Renal cortical epithelial cell (primary cell): ENCODE measurements around the gene COL1A1. TPM values are rescaled to one million over a fixed set of nuclear protein-coding genes. Genes with fewer than 3 reads are reported as not detected.
A peak's percentile ranks its signal among the peaks of the same experiment; 100 is the strongest.

ENCODE experiments used
- DNase-seq: peaks from one replicate; pipeline ENCODE4 v3.0.0-alpha.2; 2011; ENCODE audit warnings: low read depth
- total RNA-seq: library from RNA; depleted of rRNA; stranded (reverse); fragments of >200 nt; gene quantifications from 2 replicates; pipeline ENCODE4 v1.2.3, GENCODE V29; 2014

COL1A1 gene
- total RNA-seq, 1 donor from 2014 or later = 141 TPM

DNA sequence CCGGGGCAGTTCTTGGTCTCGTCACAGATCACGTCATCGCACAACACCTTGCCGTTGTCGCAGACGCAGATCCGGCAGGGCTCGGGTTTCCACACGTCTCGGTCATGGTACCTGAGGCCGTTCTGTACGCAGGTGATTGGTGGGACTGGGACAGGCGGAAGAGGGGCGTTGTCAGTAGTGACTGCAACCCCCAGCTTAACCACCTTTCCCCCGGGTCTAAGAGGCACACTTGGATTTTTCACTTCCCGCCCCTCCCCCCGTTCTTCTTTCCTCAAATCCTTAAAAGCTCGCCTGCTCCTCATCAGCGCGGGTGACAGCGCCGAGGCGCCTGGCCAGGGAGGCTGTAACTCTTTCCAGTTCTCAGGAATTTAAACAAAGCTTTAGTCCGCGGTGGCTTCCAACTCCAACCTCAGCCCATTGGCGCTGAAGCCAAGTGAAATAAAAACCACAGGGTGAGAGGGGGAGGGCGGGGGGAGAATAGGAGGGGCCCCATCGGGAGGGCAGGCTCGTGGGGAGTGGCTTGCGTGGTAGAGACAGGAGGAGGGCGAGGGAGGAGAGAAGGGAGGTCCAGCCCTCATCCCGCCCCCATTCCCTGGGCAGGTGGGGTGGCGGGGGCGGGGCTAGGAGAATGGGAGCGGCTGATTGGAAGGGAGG is 1.5 kb downstream of the COL1A1 start:
- DNase-seq = peak; percentile 89

DNA sequence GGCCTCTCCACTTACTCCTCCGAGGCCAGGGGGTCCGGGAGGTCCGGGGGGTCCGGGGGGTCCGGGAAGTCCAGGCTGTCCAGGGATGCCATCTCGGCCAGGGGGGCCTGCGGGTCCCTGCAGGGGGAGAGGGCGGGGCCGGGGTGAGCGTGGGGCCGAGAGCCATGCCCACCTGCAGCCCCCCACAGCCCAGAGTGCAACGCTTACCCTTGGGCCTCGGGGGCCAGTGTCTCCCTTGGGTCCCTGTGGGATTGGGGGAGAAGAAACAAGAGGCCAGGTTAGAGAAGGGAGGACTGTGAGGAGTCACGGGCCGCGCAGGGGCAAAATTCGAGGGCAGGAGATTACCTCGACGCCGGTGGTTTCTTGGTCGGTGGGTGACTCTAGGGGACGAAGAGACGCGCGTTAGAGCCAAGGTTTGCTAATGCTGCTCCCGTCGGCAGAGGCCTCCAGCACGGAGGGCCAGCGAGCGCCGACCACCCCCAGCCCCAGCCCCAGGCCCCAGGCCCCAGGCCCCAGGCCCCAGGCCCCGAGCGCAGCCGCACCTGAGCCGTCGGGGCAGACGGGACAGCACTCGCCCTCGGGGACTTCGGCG is 2.1 kb downstream of the COL1A1 start:
- DNase-seq = no peak

DNA sequence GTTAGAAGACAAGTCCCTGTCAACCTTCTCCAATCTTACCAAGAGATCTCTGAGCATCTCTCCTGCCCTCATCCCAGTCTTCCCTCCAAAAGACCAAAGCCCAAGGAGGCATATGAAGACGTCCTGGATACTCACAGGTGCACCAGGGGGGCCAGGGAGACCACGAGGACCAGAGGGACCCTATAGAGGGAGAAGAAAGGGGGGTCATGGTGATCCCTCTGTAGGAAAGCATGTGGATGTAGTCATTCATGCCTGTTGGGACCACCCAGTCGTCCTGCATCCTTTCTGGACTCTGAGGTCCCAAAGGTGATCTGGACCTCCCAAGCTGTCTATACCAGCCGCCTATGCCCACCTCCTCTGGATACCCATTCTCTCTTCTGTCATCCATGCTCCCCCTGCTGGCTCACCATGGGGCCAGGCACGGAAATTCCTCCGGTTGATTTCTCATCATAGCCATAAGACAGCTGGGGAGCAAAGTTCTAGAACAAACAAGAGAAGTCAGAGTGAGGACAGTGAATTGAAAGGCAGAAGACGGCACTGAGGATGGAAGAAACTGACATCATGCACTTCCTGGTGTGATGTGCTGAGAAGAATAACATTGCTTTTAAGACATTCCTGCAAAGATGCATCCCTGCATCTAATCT is 3.3 kb downstream of the COL1A1 start:
- DNase-seq = peak; percentile 56

DNA sequence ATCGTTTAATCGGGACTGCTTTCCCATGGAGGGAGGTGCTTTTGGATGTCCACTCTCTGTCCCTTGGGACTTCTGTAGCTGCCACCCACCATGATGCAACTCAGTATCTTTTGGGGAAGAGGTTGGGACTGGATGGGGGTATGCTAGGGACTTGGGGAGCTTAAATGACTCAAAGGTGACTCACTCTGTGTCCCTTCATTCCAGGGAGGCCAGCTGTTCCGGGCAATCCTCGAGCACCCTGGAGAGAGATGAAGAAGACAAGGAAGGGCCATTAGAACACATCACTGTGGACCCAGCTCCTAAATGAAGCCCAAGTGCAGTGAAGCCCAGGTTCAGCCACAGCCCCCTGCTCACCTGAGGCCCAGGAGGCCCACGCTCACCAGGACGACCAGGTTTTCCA is 4.6 kb downstream of the COL1A1 start:
- DNase-seq = no peak

DNA sequence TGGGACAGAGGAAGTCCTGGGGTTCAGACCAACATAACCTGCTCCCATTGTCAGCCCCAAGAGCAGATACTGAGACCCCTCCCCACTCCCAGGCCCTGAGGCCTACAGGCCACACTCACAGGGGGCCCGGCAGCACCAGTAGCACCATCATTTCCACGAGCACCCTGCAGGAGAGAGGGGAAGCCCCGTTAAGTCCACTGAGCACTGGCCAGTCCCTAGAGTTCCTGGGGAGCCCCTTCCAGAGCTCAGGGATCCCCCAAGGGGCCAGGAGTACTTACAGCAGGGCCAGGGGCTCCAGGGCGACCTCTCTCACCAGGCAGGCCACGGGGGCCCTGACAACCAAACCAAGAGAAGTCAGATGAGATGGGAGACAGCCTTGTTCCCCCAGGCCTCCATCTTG is 5.4 kb downstream of the COL1A1 start:
- DNase-seq = no peak

DNA sequence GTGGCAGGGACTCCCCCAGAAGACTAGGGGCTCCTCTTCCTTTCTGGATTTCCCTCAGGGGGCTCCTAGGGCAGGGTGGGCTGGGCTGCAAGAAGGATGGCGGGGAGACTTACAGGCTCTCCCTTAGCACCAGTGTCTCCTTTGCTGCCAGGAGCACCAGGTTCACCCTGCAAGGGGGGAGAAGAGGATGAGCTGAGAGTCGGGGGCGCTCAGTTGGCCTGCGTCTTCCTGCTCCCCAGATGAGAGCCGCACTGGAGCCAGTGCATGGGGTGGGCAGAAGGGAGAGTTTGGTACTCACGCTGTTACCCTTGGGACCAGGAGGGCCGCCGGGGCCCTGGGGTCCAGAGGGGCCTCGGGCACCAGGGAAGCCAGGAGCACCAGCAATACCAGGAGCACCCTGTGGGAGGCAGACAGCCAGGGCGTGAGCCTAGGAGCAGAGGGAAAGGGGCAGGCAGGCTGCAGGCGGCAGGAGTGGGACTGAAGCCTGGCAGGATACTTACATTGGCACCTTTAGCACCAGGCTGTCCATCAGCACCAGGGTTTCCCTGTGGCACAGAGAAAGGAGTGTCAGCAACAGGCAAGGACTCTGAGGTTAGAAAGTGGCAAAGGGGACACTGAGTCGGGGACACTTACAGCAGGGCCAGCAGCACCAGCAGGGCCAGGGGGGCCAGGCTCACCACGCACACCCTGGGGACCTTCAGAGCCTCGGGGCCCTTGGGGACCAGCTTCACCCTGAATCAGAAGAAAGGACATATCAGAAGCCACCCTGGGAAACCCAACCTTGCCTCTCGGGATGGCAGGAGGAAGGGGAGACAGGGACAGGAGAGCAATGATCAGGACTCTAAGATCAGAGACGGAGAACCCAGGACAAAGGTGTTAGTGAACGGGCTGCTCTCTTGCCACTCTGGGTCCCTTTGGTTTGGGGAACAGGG is 6.2 kb downstream of the COL1A1 start:
- DNase-seq = no peak

DNA sequence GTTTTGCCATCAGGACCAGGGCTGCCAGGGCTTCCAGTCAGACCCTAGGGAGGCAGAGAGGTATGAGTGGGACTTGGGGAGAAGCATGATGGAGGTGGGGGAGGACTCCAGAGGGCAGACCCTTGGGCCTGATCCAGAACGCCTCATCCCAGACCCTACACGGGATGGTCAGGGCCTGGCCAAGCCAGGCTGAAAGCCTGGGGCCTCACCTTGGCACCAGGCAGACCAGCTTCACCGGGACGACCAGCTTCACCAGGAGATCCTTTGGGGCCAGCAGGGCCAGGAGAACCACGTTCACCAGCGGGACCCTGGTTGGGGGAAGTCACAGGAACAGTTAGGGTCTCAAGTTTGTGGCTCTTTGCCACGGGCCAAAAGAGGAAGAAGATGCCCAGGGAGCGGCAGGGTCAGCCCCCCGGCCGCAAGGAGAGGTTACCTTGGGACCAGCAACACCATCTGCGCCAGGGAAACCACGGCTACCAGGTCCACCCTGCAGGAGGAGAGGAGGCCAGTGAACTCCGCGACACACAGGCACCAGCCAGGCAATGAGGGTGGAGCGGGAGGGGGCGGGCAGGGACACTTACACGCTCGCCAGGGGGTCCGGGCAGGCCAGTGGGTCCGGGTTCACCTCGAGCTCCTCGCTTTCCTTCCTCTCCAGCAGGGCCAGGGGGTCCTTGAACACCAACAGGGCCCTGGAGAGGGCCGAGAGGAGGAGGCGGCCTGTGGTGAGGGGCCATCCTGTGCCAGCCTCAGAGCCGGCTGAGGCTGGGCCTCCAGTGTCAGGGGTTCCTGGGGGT is 7.1 kb downstream of the COL1A1 start:
- no peak for DNase-seq

DNA sequence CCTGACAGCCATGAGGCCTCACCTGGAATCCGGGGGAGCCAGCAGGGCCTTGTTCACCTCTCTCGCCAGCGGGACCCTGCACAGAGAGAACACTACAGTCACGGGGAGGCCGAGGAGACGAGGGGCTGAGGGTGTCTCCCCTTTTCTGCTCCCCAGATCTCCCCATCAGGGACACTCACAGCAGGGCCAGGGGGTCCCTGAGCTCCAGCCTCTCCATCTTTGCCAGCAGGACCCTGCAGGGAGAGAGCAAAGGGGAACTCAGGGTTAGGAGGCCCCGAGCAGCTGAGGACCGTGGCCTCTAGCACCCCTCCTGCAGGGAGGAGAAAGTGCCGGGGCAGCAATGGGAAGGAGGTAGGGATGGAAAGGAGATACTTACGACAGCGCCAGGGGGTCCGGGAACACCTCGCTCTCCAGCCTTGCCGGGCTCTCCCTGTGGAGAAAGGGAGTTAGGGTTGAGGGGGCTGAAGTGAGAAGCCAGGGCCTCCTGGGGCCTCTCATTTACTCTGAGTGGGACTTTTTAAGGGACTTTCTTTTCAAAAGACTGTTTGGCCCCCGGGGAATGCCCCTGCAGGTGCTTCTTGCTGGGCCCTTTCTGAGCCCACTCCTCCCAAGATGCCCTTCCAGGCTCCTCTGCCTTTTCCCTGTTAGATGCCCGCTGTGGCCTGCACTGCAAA is 8.7 kb downstream of the COL1A1 start:
- DNase-seq = no peak

DNA sequence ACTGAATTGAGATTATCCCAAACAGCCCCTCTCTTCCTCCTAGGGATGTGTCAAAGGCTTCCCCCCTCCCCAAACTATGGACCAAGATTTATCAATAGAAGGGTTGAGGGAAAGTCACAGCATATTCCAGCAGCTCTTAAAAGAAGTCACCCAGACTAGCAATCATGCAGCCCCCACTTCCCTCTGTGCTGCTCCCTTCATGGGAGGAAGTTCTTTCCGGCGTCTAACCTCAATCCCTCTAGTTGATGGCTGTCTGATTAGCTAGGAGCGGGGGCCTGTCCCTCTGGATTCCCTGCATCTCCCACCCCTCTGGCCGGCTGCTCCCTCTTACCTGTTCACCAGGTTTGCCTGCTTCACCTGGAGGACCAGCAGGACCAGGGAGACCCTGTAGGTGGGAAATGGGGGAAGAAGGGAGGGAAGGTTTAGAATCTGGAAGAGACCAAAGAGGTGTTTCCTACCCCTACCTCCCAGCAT is 9.2 kb downstream of the COL1A1 start:
- no peak for DNase-seq

DNA sequence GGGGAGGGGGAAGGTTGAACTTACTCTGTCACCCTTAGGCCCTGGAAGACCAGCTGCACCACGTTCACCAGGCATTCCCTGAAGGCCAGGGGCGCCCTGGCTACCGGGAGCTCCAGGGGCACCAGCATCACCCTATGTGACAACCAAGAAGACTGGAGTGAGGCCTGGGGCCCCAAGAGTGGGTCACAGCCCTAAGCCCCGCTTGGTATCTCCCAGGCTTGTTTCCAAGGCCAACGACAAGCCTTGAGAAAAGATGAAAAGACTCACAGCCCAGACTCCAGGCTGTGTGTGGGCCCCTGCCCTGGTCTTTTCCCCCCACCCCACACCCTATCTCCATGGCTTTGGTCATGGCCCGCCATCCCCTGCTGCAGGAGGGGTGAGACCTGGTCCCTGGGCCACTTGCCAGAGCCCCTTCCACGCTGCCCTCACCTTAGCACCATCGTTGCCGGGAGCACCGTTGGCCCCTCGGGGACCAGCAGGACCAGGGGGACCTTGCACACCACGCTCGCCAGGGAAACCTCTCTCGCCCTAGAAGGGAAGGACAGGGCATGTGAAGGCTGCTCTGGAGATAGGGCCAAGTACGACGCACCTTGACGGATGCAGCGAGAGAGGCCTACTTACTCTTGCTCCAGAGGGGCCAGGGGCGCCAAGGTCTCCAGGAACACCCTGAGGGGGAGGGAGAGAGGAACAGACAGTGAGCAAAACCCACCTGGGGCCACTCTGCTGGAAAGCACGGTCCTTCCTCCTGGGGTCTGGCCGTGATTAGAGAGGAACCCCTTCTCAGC is 9.9 kb downstream of the COL1A1 start:
- DNase-seq = no peak

DNA sequence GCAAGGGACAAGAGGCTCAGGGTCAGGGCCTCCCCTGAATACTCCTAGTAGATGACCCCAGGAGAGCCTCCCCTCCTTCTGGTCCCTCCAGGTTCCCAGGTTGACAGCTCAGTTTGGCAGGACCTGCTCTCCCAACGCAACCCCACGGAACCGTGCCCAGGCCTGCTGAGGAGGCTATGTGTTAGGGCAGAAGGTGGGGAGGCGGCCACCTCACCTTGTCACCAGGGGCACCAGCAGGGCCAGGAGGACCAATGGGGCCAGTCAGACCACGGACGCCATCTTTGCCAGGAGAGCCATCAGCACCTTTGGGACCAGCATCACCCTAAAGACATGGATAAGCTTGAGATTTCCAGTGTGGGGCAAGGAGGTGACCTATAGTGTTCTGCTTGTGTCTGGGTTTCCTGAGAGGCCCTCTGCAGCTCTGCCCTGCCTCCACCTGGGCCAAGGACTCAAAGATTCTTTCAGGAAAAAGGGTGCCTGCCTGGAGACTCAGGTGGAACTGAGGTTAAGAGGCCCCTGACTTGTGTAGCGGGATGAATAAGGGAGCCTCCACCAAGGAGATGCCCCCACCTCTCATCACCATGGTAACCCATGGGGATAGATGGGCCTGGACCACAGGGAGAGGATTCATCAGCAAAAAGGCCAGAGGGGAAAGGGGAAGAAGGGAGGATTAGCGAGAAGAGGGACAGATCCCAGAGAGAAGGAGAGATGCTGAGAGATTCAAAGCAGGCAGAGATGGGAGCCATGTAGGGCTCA is 10.7 kb downstream of the COL1A1 start:
- DNase-seq = no peak

DNA sequence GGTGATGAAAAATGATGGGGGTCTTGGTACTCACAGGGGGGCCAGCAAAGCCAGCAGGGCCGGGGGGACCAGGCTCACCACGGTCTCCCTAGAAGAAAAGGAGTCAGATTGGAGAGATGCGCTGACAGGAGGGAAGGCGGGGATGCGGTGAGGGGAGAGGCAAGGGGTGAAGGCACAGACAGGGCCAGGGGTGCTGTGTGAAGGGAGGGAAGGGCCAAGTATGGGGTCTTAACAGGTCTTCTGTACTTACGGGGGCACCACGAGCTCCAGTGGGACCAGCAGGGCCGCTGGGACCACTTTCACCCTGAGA is 11.2 kb downstream of the COL1A1 start:
- DNase-seq = no peak

DNA sequence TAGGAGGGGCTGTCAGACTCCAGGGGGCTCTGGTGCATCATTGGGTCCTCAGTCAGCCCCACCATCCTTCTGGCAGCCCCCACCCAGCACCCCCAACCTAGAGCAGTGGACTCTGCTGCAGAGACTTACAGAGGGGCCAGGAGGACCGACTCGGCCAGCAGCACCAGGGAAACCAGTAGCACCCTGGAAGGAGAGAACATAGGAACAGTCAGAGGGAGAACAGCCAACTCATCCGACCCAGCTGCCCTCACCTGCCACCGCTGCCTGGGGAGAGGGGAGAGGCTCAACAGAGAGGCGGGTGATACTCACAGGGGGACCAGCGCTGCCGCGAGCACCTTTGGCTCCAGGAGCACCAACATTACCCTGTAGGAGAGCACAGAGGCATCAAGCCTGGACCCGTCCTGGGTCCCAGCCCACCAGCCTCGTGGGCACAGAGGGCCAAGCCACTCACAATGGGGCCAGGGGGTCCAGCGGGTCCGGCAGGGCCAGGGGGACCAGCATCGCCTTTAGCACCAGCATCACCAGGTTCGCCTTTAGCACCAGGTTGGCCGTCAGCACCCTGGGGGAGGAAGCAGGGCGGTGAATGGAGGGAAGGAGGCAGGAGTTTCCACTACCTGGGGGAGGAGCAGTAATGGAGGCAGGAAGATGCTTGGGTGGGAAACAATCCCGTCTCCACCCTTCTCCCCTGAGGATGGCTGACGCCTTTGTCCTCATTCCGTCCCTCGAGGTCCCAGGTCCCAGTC is 11.7 kb downstream of the COL1A1 start:
- DNase-seq = no peak

DNA sequence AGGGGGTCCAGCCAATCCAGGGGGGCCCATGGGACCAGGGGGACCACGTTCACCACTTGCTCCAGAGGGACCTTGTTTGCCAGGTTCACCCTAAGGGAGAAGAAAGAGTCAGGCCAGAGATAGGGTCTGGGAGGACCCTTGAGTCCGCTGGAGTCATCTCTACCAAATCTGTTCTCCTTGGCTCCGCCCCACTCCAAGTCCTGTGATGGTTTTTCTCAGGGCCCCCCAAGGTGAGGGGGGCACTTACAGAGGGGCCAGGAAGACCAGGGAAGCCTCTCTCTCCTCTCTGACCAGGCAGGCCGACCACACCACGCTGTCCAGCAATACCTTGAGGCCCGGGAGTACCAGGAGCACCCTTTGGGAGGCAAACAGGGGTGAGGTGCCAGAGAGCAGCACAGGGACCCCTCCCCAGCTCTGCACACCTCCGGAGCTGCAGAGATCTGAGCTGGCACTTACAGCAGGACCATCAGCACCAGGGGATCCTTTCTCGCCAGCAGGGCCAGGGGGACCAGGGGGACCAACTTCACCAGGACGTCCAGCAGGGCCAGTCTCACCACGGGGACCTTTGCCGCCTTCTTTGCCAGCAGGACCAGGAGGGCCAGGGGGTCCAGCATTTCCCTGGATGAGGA is 12.4 kb downstream of the COL1A1 start:
- no peak for DNase-seq

DNA sequence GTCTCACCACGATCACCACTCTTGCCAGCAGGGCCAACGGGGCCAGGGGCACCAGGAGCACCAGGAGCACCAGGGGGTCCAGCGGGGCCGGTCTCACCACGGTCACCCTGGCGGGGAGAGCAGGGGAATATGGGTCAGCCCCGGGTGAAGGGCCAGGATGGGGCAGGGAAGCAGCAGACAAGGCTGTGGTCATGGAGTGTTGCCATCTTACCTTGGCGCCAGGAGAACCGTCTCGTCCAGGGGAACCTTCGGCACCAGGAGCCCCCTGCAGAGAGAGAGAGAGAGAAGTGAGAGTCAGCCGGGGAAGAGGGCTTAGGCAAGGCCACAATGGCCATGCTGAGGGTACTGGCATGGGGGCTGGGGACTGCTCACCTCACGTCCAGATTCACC is 12.9 kb downstream of the COL1A1 start:
- DNase-seq = no peak

DNA sequence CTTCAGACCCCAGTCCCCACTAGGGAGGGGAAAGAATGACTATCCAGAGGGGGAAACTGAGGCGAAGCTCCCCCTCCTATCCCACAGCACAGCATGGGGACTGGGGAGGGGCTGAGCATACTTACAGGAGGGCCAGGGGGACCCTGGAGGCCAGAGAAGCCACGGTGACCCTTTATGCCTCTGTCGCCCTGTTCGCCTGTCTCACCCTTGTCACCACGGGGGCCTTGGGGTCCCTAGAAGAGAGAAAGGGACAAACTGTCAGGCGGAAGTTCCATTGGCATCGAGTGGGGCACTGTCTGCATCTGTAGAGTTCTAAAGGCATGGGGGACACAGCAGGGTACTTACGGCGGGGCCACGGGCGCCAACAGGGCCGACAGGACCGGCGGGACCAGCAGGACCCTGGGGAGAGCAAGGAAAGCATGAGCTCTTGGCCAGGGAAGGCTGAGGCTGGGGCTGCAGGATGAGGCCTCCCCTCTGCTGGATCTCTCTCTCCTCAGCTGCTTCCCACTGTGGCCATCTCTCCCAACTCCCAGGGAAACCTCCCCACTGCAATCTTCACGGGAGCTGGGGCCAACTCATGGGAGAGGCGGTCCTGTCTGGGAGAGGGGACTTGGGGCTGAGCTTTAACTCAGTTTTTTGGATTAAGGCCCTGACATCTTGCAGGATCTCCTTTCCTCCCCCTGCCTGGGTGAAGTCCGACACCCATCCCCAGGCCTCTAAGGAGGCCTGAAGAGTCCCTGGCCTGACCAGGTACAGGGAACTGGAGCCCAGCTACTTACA is 13.5 kb downstream of the COL1A1 start:
- DNase-seq = no peak

DNA sequence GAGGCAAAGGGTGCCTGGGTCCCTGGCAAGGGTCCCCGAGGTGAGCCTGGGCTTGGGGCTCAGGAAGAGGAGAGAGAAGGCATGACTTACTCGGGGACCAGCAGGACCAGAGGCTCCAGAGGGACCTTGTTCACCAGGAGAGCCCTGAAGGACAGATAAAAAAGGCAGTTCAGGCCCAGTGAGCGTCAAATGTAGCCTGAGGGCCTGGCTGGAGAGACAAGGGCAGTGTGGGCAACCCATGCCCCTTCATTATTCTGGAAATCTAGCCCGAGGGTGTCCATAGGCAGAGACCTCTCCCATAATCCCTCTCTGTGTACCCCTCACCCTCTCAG is 14.1 kb downstream of the COL1A1 start:
- no peak for DNase-seq
